Sigmoid colon (tissue), 4 donors: Measurements from ENCODE around the gene PTGIR.

Source experiments
- CTCF ChIP-seq, 4 experiments: fragments of 450-650 bp in 3 of 4; fragments of 200-600 bp in 1 of 4; IDR thresholded peaks; one replicate each; pipeline ENCODE4 v1.5.1; 2016 to 2019; ENCODE audit warnings: antibody characterized with exemption in 4 of 4, mild to moderate bottlenecking in 3 of 4, moderate library complexity in 2 of 4
- POLR2AphosphoS5 ChIP-seq, 4 donors: sonication (generic); formaldehyde crosslinking; IDR thresholded peaks; one replicate each; pipeline ENCODE4 v1.6.1; 2017; ENCODE audit warnings: antibody characterized with exemption in 4 of 4

DNA sequence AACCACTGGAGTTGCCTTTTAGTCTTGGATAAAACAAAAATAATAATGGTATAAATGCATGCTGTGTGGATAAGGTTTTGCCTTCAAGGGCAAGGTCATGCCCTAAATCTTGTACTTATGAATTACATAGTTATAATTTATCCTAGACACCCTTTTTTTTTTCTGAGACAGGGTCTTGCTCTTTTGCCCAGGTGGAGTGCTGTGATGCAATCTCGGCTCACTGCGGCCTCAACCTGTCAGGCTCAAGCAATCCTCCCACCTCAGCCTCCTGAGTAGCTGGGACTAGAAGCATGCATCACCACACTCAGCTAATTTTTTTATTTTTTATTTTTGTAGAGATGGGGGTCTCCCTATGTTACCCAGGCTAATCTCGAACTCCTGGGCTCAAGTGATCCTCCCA lies 43.8 kb upstream of the PTGIR start:
- TF ChIP-seq POLR2AphosphoS5 (IDR thresholded peaks at IDR 0.05) (no peak), CTCF (IDR thresholded peaks at IDR 0.05) (no peak)
